GM10266 (cell line): Measurements from ENCODE around the gene LPCAT1.
A peak's percentile ranks its signal among the peaks of the same experiment; 100 is the strongest.

Experiments
- DNase-seq: peaks from one replicate; pipeline ENCODE4 v3.0.0; 2012; ENCODE audit errors: extremely low spot score
- TF ChIP-seq, protein P1 (sequence below): IDR thresholded peaks from 2 replicates; pipeline ENCODE4 v1.5.1; 2012; ENCODE audit warnings: mild to moderate bottlenecking, low read depth; ENCODE audit not compliant: control insufficient read depth, insufficient read depth; ENCODE audit errors: missing control alignments

LPCAT1 gene

GRCh38 chr5:1481959-1482331 lies 41.8 kb downstream of the LPCAT1 start:
- no peak for DNase-seq
- TF ChIP-seq, protein P1, sequence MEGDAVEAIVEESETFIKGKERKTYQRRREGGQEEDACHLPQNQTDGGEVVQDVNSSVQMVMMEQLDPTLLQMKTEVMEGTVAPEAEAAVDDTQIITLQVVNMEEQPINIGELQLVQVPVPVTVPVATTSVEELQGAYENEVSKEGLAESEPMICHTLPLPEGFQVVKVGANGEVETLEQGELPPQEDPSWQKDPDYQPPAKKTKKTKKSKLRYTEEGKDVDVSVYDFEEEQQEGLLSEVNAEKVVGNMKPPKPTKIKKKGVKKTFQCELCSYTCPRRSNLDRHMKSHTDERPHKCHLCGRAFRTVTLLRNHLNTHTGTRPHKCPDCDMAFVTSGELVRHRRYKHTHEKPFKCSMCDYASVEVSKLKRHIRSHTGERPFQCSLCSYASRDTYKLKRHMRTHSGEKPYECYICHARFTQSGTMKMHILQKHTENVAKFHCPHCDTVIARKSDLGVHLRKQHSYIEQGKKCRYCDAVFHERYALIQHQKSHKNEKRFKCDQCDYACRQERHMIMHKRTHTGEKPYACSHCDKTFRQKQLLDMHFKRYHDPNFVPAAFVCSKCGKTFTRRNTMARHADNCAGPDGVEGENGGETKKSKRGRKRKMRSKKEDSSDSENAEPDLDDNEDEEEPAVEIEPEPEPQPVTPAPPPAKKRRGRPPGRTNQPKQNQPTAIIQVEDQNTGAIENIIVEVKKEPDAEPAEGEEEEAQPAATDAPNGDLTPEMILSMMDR = no peak

GRCh38 chr5:1481266-1481958 lies 42.3 kb downstream of the LPCAT1 start:
- TF ChIP-seq, protein P1 = no peak
- DNase-seq = no peak

GRCh38 chr5:1480806-1481205 lies 43.0 kb downstream of the LPCAT1 start:
- no peak for DNase-seq
- TF ChIP-seq, protein P1 = no peak

- TF ChIP-seq, protein P1 = no peak
- DNase-seq = no peak
Observed at GRCh38 chr5:1480217-1480616, 43.5 kb downstream of the LPCAT1 start.

DNA sequence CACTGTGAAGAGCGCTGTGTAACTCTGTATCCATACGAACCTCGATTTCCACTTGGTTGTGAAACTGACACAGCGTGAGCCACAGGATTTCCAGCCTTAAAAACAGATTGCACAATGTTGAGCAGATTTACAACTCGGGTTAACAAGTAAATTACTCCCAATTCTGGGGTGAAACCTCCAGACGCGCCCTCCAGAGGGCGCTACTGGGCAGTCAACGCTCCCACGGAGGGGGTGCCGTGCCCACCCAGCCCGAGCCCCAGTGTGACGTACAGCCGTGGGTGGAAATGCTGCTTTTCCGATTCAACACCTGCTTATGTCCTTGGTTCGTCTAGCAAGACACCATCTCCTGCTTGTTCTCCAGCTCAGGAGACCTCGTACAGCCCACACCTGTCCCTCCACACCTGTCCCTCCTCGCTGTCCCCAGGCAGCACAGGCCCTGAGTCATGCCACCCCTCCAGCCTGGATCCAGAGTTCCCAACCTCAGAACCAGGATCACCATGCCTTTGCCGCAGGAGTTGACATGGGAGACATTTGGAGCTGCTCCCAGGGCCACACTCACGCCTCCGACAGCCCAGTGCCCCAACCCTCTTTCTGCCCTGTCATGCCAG lies 44.1 kb downstream of the LPCAT1 start:
- DNase-seq = peak; percentile 75
- TF ChIP-seq, protein P1 = peak; percentile 73

GRCh38 chr5:1479066-1479465 lies 44.7 kb downstream of the LPCAT1 start:
- no peak for DNase-seq
- TF ChIP-seq, protein P1 = no peak
